ENCODE results near the gene COPB1.

The COPB1 gene

GRCh38 chr11:14499560-14500180, at the start of gene COPB1:
Gene COPB1, minus strand, starts transcription at chr11:14499811. Its CDS starts 883 bp downstream, at chr11:14498928.
- no peak for TF ChIP-seq CTCF (IDR thresholded peaks at IDR 0.05)

- no peak for TF ChIP-seq CTCF (IDR thresholded peaks at IDR 0.05)
Measured at GRCh38 chr11:14547440-14547839, 47.8 kb upstream of the COPB1 start.

- TF ChIP-seq CTCF (IDR thresholded peaks at IDR 0.05) = no peak
Measured at GRCh38 chr11:14546672-14547071, 47.1 kb upstream of the COPB1 start.

GRCh38 chr11:14544611-14545010, 45.0 kb upstream of the COPB1 start:
- no peak for TF ChIP-seq CTCF (IDR thresholded peaks at IDR 0.05)

GRCh38 chr11:14543260-14543659, 43.6 kb upstream of the COPB1 start:
- TF ChIP-seq CTCF (IDR thresholded peaks at IDR 0.05) = no peak

GRCh38 chr11:14542324-14542723, 42.7 kb upstream of the COPB1 start:
- no peak for TF ChIP-seq CTCF (IDR thresholded peaks at IDR 0.05)

- TF ChIP-seq CTCF (IDR thresholded peaks at IDR 0.05) = no peak
Measured at GRCh38 chr11:14541192-14541947, 41.8 kb upstream of the COPB1 start.
